H9 (cell line): ENCODE measurements around the gene CREB5. TPM values are rescaled to one million over a fixed set of nuclear protein-coding genes. Genes with fewer than 3 reads are reported as not detected.

ENCODE experiments used
- DNase-seq: peaks from one replicate; pipeline ENCODE4 v3.0.0-alpha.2; 2017
- H2AFZ ChIP-seq: one replicate; pipeline ENCODE4 v1.6.1; 2013; ENCODE audit warnings: mild to moderate bottlenecking, low read length, control low read depth, moderate library complexity
- H2AK5ac ChIP-seq: 2 replicates; pipeline ENCODE4 v1.6.1; 2013; ENCODE audit warnings: low read length, control low read depth, mixed read lengths; ENCODE audit not compliant: insufficient read length
- H2BK120ac ChIP-seq: one replicate; pipeline ENCODE4 v1.6.1; 2013; ENCODE audit warnings: low read depth, mild to moderate bottlenecking, low read length, control low read depth, inconsistent platforms; ENCODE audit not compliant: poor library complexity, severe bottlenecking
- H2BK12ac ChIP-seq: 2 replicates; pipeline ENCODE4 v1.6.1; 2013; ENCODE audit warnings: low read length, control low read depth, mixed read lengths, low read depth; ENCODE audit not compliant: insufficient read length
- H2BK15ac ChIP-seq: 2 replicates; pipeline ENCODE4 v1.6.1; 2013; ENCODE audit warnings: low read depth, low read length, control low read depth
- H2BK20ac ChIP-seq: one replicate; pipeline ENCODE4 v1.6.1; 2013; ENCODE audit warnings: low read depth, mild to moderate bottlenecking, low read length, control low read depth, inconsistent platforms; ENCODE audit not compliant: poor library complexity, severe bottlenecking
- H2BK5ac ChIP-seq: 2 replicates; pipeline ENCODE4 v1.6.1; 2013; ENCODE audit warnings: low read length, control low read depth, mixed read lengths; ENCODE audit not compliant: insufficient read length
- H3K14ac ChIP-seq: 2 replicates; pipeline ENCODE4 v1.6.1; 2013; ENCODE audit warnings: low read length, control low read depth; ENCODE audit not compliant: insufficient read depth
- H3K18ac ChIP-seq: 2 replicates; pipeline ENCODE4 v1.6.1; 2013; ENCODE audit warnings: low read depth, mild to moderate bottlenecking, mixed read lengths, low read length, control low read depth; ENCODE audit not compliant: insufficient read length
- H3K23ac ChIP-seq: 2 replicates; pipeline ENCODE4 v1.6.1; 2013; ENCODE audit warnings: low read length, control low read depth, mixed read lengths, low read depth; ENCODE audit not compliant: insufficient read length
- H3K23me2 ChIP-seq: 2 replicates; pipeline ENCODE4 v1.6.1; 2013; ENCODE audit warnings: low read depth, mild to moderate bottlenecking, mixed read lengths, low read length, control low read depth; ENCODE audit not compliant: insufficient read length, poor library complexity, severe bottlenecking
- H3K27ac ChIP-seq: 2 replicates; pipeline ENCODE4 v1.5.1; 2013; ENCODE audit warnings: low read length, control low read depth, mixed read lengths, low read depth; ENCODE audit not compliant: insufficient read length
- H3K27me3 ChIP-seq: 2 replicates; pipeline ENCODE4 v1.6.1; 2013; ENCODE audit warnings: low read length, control low read depth, inconsistent platforms; ENCODE audit not compliant: insufficient read depth
- H3K4ac ChIP-seq: 2 replicates; pipeline ENCODE4 v1.6.1; 2013; ENCODE audit warnings: low read depth, mild to moderate bottlenecking, control low read depth, inconsistent platforms, low read length, moderate library complexity
- H3K4me1 ChIP-seq: 2 replicates; pipeline ENCODE4 v1.6.1; 2013; ENCODE audit warnings: low read length, control low read depth, inconsistent platforms; ENCODE audit not compliant: insufficient read depth
- H3K4me2 ChIP-seq: 2 replicates; pipeline ENCODE4 v1.6.1; 2013; ENCODE audit warnings: low read length, control low read depth, mixed read lengths; ENCODE audit not compliant: insufficient read length, insufficient read depth
- H3K56ac ChIP-seq: 2 replicates; pipeline ENCODE4 v1.6.1; 2013; ENCODE audit warnings: low read depth, mild to moderate bottlenecking, mixed read lengths, low read length, control low read depth; ENCODE audit not compliant: insufficient read length
- H3K79me1 ChIP-seq: 2 replicates; pipeline ENCODE4 v1.6.1; 2013; ENCODE audit warnings: low read depth, mild to moderate bottlenecking, moderate library complexity, low read length, control low read depth, inconsistent platforms; ENCODE audit not compliant: insufficient read depth, poor library complexity, severe bottlenecking
- H3K79me2 ChIP-seq: 2 replicates; pipeline ENCODE4 v1.6.1; 2013; ENCODE audit warnings: low read length, control low read depth, inconsistent platforms; ENCODE audit not compliant: insufficient read depth
- H3K9ac ChIP-seq: 2 replicates; pipeline ENCODE4 v1.6.1; 2013; ENCODE audit warnings: low read length, control low read depth, mixed read lengths; ENCODE audit not compliant: insufficient read length; ENCODE audit errors: extremely low read depth
- H3K9me3 ChIP-seq: one replicate; pipeline ENCODE4 v1.6.1; 2013; ENCODE audit warnings: low read depth, low read length, inconsistent platforms; ENCODE audit not compliant: control insufficient read depth
- H3T11ph ChIP-seq: one replicate; pipeline ENCODE4 v1.6.1; 2013; ENCODE audit warnings: mild to moderate bottlenecking, low read length, control low read depth, inconsistent platforms
- H4K20me1 ChIP-seq: one replicate; pipeline ENCODE4 v1.6.1; 2013; ENCODE audit not compliant: control insufficient read depth, insufficient read length, insufficient read depth
- H4K5ac ChIP-seq: 2 replicates; pipeline ENCODE4 v1.6.1; 2013; ENCODE audit warnings: low read depth, mild to moderate bottlenecking, mixed read lengths, low read length, control low read depth; ENCODE audit not compliant: insufficient read length
- H4K8ac ChIP-seq: replicated peaks from 2 replicates; pipeline ENCODE4 v1.6.1; 2013; ENCODE audit warnings: low read length, control low read depth, mixed read lengths, low read depth; ENCODE audit not compliant: insufficient read length
- H4K91ac ChIP-seq: 2 replicates; pipeline ENCODE4 v1.6.1; 2013; ENCODE audit warnings: low read depth, mild to moderate bottlenecking, moderate library complexity, mixed read lengths, low read length, control low read depth; ENCODE audit not compliant: insufficient read length
- H3K27ac Mint-ChIP-seq, 3 experiments: 2 replicates in 2 of 3; 3 replicates in 1 of 3; pipeline ENCODE4 v1.8.0; 2020 to 2021; ENCODE audit warnings: mixed read lengths in 3 of 3, mild to moderate bottlenecking in 1 of 3, moderate library complexity in 1 of 3
- H3K27me3 Mint-ChIP-seq: 2 replicates; pipeline ENCODE4 v1.8.0; 2021; ENCODE audit warnings: low read depth, mild to moderate bottlenecking, moderate library complexity, mixed read lengths
- H3K36me3 Mint-ChIP-seq, 3 experiments: 2 replicates in 2 of 3; 3 replicates in 1 of 3; pipeline ENCODE4 v1.8.0; 2020 to 2021; ENCODE audit warnings: low read depth in 3 of 3, mixed read lengths in 3 of 3; ENCODE audit not compliant: insufficient read depth in 1 of 3
- H3K4me1 Mint-ChIP-seq, 2 experiments: 2 replicates each; pipeline ENCODE4 v1.8.0; 2020; ENCODE audit warnings: mixed read lengths in 2 of 2
- H3K4me3 Mint-ChIP-seq, 2 experiments: 2 replicates in 1 of 2; 3 replicates in 1 of 2; pipeline ENCODE4 v1.8.0; 2020 to 2021; ENCODE audit warnings: mild to moderate bottlenecking in 2 of 2, mixed read lengths in 2 of 2, moderate library complexity in 1 of 2
- H3K9me3 Mint-ChIP-seq, 2 experiments: 2 replicates in 1 of 2; 3 replicates in 1 of 2; pipeline ENCODE4 v1.8.0; 2020; ENCODE audit warnings: mild to moderate bottlenecking in 2 of 2, mixed read lengths in 2 of 2, moderate library complexity in 1 of 2
- WGBS: extraction: QIAGEN DNeasy Blood & Tissue Kit; methylation state at CpG from one replicate; pipeline ENCODE4 v1.1.7; 2013; ENCODE audit warnings: missing lambda C conversion rate, low lambda C conversion rate, mixed read lengths; ENCODE audit not compliant: insufficient read length; ENCODE audit errors: extremely low coverage; 5-methylcytosine and 5-hydroxymethylcytosine counted together
- total RNA-seq: library from RNA; stranded (reverse); gene quantifications from 2 replicates; pipeline ENCODE4 v1.2.1, GENCODE V29; 2021
- TF ChIP-seq, protein P1 (sequence below): fragments of 200-600 bp; sonication (generic); conservative IDR thresholded peaks from 3 replicates; pipeline ENCODE4 v1.8.0; 2021; ENCODE audit warnings: antibody characterized with exemption, mild to moderate bottlenecking

Gene CREB5
- total RNA-seq, 1 experiment from 2014 or later, result 4.0 TPM

DNA sequence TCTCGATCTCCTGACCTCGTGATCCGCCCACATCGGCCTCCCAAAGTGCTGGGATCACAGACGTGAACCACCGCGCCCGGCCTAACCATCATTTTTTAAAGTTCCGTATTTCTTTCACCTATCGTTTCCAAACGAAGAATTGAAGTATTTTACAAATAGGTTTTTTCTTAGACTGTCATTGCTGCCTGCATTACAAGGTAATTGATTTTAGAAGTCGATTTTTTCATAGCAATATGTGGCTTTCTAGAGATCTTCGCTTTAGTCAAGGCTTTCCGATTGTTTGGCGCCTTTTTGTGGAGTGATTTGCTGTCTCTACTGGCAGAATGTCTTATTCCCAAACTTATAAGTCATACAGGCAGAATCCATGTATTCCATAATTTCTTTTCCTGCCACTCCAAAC is 436.6 kb downstream of the CREB5 start:
- Histone ChIP-seq H3K18ac (no peak overlapping the region), H3K27ac (no peak overlapping the region), H2BK120ac (no peak overlapping the region), H3T11ph (no peak overlapping the region), H3K79me1 (no peaks in the 10 kb centered on the region), H2BK15ac (no peak overlapping the region), H4K20me1 (no peaks in the 10 kb centered on the region), H2AK5ac (no peak overlapping the region), H4K5ac (no peak overlapping the region), H3K9ac (no peak overlapping the region), H3K4me1 (no peaks in the 10 kb centered on the region), H3K9me3 (no peaks in the 10 kb centered on the region), H2BK12ac (no peak overlapping the region), H2AFZ (no peak overlapping the region), H2BK5ac (no peak overlapping the region), H3K56ac (no peak overlapping the region), H3K14ac (no peak overlapping the region), H3K23me2 (no peaks in the 10 kb centered on the region), H3K23ac (no peak overlapping the region), H3K79me2 (no peaks in the 10 kb centered on the region), H2BK20ac (no peak overlapping the region), H3K27me3 (no peaks in the 10 kb centered on the region), H3K4me2 (no peak overlapping the region), H3K4ac (no peak overlapping the region), H4K8ac (no peak overlapping the region), H4K91ac (no peak overlapping the region)
- Mint-ChIP-seq H3K27ac (no peak overlapping the region), H3K36me3 (no peaks in the 10 kb centered on the region; a peak in 1 of 7 replicates), H3K4me1 (peaks cover 4 to 6% of the 10 kb centered on the region in 2 experiments), H3K9me3 (no peaks in the 10 kb centered on the region), H3K27me3 (peaks cover 23% of the 10 kb centered on the region), H3K4me3 (no peak overlapping the region)
- WGBS, result no CpG with 5 or more reads among the region's 15 CpGs
- DNase-seq, result no peak
- TF ChIP-seq, protein P1, sequence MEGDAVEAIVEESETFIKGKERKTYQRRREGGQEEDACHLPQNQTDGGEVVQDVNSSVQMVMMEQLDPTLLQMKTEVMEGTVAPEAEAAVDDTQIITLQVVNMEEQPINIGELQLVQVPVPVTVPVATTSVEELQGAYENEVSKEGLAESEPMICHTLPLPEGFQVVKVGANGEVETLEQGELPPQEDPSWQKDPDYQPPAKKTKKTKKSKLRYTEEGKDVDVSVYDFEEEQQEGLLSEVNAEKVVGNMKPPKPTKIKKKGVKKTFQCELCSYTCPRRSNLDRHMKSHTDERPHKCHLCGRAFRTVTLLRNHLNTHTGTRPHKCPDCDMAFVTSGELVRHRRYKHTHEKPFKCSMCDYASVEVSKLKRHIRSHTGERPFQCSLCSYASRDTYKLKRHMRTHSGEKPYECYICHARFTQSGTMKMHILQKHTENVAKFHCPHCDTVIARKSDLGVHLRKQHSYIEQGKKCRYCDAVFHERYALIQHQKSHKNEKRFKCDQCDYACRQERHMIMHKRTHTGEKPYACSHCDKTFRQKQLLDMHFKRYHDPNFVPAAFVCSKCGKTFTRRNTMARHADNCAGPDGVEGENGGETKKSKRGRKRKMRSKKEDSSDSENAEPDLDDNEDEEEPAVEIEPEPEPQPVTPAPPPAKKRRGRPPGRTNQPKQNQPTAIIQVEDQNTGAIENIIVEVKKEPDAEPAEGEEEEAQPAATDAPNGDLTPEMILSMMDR, result no peak
